ENCODE results near the gene MRPS34.

The MRPS34 gene

DNA sequence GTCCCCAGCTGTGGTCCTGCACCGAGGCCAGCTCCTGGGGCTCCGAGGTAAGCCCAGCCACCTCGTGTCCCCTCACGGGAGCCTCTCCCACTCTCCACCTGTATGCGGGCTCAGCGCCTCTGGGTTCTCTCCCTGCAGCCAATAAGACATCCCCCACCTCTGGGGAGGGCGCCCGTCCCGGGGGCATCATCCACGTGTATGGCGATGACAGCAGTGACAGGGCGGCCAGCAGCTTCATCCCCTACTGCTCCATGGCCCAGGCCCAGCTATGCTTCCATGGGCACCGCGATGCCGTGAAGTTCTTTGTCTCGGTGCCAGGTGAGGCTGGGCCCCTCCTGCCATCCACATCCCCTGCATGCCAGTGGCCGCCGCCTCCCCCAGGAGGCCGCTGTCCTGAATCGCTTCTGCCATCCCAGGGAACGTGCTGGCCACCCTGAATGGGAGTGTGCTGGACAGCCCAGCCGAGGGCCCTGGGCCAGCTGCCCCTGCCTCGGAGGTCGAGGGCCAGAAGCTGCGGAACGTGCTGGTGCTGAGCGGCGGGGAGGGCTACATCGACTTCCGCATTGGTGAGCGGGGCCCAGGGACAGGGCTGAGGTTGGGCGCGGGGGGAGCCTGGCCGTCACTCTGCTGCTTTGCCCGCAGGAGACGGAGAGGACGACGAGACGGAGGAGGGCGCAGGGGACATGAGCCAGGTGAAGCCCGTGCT, 4.7 kb downstream of the MRPS34 start:
- Histone ChIP-seq H3K27ac (ENCODE audit: insufficient read depth in 1 of 2, low read depth in 1 of 2, low read length in 2 of 2, poor library complexity in 1 of 2, severe bottlenecking in 2 of 2) (no peak overlapping the region), H3K36me3 (ENCODE audit: control insufficient read depth in 4 of 4, insufficient read depth in 4 of 4, low read length in 3 of 4) (peaks cover 7 to 75% (median 37%) of the 10 kb centered on the region in 4 experiments), H3K4me1 (ENCODE audit: control extremely low read depth in 1 of 4, control insufficient read depth in 4 of 4, insufficient read depth in 4 of 4, low read length in 3 of 4) (peaks cover 0 to 21% (median 19%) of the 10 kb centered on the region in 4 experiments), H3K9me3 (ENCODE audit: control extremely low read depth in 1 of 5, control insufficient read depth in 4 of 5, insufficient read depth in 2 of 5, low read depth in 1 of 5, low read length in 4 of 5) (no peaks in the 10 kb centered on the region), H3K4me3 (ENCODE audit: control insufficient read depth in 1 of 7, extremely low read depth in 1 of 7, insufficient read depth in 4 of 7, low read depth in 2 of 7, low read length in 6 of 7) (no peak overlapping the region), H3K27me3 (replicated peaks in 2 of 5; ENCODE audit: control insufficient read depth in 4 of 5, insufficient read depth in 5 of 5, low read length in 4 of 5) (no peaks in the 10 kb centered on the region)
- DNase-seq, result no peak
- POLR2A ChIA-PET, result no interaction called here
- CTCF ChIA-PET, result no interaction called here
- WGBS (ENCODE audit: insufficient coverage), result 96% methylated on average over 31 of the region's 41 CpGs

DNA sequence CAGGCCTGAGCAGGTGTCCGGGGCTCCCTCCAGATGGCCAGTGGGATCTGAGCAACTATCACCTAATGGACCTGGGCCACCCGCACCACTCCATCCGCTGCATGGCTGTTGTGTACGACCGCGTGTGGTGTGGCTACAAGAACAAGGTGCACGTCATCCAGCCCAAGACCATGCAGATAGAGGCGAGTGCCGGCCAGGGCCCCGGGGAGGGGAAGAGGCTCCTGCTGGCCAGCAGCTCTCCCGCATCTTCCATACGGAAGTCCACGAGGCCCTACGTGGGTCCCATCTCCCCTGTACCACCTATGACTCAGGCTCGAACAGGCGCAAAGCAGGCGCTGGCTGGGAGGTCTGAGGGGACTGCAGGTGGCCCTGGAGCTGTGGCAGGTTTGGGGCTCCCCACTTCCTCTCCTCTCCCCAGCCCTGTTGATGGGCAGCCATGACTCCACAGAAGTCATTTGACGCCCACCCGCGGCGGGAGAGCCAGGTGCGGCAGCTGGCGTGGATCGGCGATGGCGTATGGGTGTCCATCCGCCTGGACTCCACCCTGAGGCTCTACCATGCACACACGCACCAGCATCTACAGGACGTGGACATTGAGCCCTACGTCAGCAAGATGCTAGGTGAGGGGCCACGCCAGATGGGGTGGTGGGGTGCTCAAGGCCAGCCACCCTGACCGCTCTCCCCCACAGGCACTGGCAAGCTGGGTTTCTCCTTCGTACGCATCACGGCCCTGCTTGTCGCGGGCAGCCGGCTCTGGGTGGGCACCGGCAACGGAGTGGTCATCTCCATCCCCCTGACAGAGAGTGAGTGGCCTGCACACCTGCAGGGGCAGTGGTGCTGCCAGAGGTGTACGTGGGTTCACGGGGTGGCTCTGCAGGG, 5.6 kb downstream of the MRPS34 start:
- peaks cover 7 to 83% (median 45%) of the 10 kb centered on the region in 4 experiments for H3K36me3 ChIP-seq (ENCODE audit: control insufficient read depth in 4 of 4, insufficient read depth in 4 of 4, low read length in 3 of 4)
- DNase-seq, result no peak
- ChIA-PET CTCF (no interaction called here), POLR2A (no interaction called here)
- no peaks in the 10 kb centered on the region for H3K27me3 ChIP-seq (replicated peaks in 2 of 5; ENCODE audit: control insufficient read depth in 4 of 5, insufficient read depth in 5 of 5, low read length in 4 of 5)
- peaks cover 0 to 18% (median 16%) of the 10 kb centered on the region in 4 experiments for H3K4me1 ChIP-seq (ENCODE audit: control extremely low read depth in 1 of 4, control insufficient read depth in 4 of 4, insufficient read depth in 4 of 4, low read length in 3 of 4)
- 96% methylated on average over 38 of the region's 42 CpGs for WGBS (ENCODE audit: insufficient coverage)
- H3K4me3 ChIP-seq (ENCODE audit: control insufficient read depth in 1 of 7, extremely low read depth in 1 of 7, insufficient read depth in 4 of 7, low read depth in 2 of 7, low read length in 6 of 7), result no peak overlapping the region
- no peak overlapping the region for H3K27ac ChIP-seq (ENCODE audit: insufficient read depth in 1 of 2, low read depth in 1 of 2, low read length in 2 of 2, poor library complexity in 1 of 2, severe bottlenecking in 2 of 2)
- H3K9me3 ChIP-seq (ENCODE audit: control extremely low read depth in 1 of 5, control insufficient read depth in 4 of 5, insufficient read depth in 2 of 5, low read depth in 1 of 5, low read length in 4 of 5), result no peaks in the 10 kb centered on the region

DNA sequence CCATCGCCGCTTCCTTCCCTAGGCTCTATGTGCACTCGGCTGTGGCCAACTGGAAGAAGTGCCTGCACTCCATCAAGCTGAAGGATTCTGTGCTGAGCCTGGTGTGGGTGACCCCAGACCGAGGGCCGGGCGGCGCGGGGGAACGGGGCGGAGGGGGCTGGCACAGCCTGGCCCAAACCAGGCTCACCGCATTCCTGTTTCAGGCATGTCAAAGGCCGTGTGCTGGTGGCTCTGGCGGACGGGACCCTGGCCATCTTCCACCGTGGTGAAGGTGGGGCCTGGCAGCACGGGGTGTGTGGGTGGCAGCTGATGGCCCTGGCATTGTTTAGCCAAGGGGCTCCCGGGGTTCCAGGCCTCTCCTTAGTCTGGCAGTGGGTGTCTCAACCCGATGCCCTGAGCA, 6.2 kb downstream of the MRPS34 start:
- POLR2A ChIA-PET, result no interaction called here
- Histone ChIP-seq H3K27ac (ENCODE audit: insufficient read depth in 1 of 2, low read depth in 1 of 2, low read length in 2 of 2, poor library complexity in 1 of 2, severe bottlenecking in 2 of 2) (no peak overlapping the region), H3K9me3 (ENCODE audit: control extremely low read depth in 1 of 5, control insufficient read depth in 4 of 5, insufficient read depth in 2 of 5, low read depth in 1 of 5, low read length in 4 of 5) (no peaks in the 10 kb centered on the region), H3K4me1 (ENCODE audit: control extremely low read depth in 1 of 4, control insufficient read depth in 4 of 4, insufficient read depth in 4 of 4, low read length in 3 of 4) (peaks cover 0 to 11% (median 10%) of the 10 kb centered on the region in 4 experiments), H3K36me3 (ENCODE audit: control insufficient read depth in 4 of 4, insufficient read depth in 4 of 4, low read length in 3 of 4) (peaks cover 7 to 87% (median 51%) of the 10 kb centered on the region in 4 experiments), H3K4me3 (ENCODE audit: control insufficient read depth in 1 of 7, extremely low read depth in 1 of 7, insufficient read depth in 4 of 7, low read depth in 2 of 7, low read length in 6 of 7) (no peak overlapping the region), H3K27me3 (replicated peaks in 2 of 5; ENCODE audit: control insufficient read depth in 4 of 5, insufficient read depth in 5 of 5, low read length in 4 of 5) (no peaks in the 10 kb centered on the region)
- WGBS (ENCODE audit: insufficient coverage), result 98% methylated on average over 9 of the region's 18 CpGs
- CTCF ChIA-PET, result no interaction called here
- no peak for DNase-seq

DNA sequence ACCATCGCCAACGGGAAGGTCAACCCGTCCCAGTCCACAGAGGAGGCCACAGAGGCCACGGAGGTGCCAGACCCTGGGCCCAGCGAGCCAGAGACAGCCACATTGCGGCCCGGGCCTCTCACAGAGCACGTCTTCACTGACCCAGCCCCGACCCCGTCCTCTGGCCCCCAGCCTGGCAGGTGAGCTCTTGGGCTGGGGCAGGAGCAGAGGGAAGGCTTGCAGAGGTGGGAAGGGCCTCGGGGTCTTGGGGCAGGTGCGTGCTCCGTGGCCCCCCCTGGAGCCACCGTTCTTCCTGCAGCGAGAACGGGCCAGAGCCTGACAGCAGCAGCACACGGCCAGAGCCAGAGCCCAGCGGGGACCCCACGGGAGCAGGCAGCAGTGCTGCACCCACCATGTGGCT, 6.7 kb downstream of the MRPS34 start:
- Histone ChIP-seq H3K27me3 (replicated peaks in 2 of 5; ENCODE audit: control insufficient read depth in 4 of 5, insufficient read depth in 5 of 5, low read length in 4 of 5) (no peaks in the 10 kb centered on the region), H3K4me1 (ENCODE audit: control extremely low read depth in 1 of 4, control insufficient read depth in 4 of 4, insufficient read depth in 4 of 4, low read length in 3 of 4) (peaks cover 0 to 10% (median 8%) of the 10 kb centered on the region in 4 experiments), H3K27ac (ENCODE audit: insufficient read depth in 1 of 2, low read depth in 1 of 2, low read length in 2 of 2, poor library complexity in 1 of 2, severe bottlenecking in 2 of 2) (no peak overlapping the region), H3K9me3 (ENCODE audit: control extremely low read depth in 1 of 5, control insufficient read depth in 4 of 5, insufficient read depth in 2 of 5, low read depth in 1 of 5, low read length in 4 of 5) (no peaks in the 10 kb centered on the region), H3K36me3 (ENCODE audit: control insufficient read depth in 4 of 4, insufficient read depth in 4 of 4, low read length in 3 of 4) (peaks cover 7 to 88% (median 53%) of the 10 kb centered on the region in 4 experiments), H3K4me3 (ENCODE audit: control insufficient read depth in 1 of 7, extremely low read depth in 1 of 7, insufficient read depth in 4 of 7, low read depth in 2 of 7, low read length in 6 of 7) (no peak overlapping the region)
- CTCF ChIA-PET, result no interaction called here
- DNase-seq, result no peak
- POLR2A ChIA-PET, result interaction anchor here (0.6 kb wide), 1 partner anchor 11 kb away, joined by 3 read pairs; no protein-coding TSS in a partner anchor
- WGBS (ENCODE audit: insufficient coverage), result 100% methylated on average over 18 of the region's 19 CpGs

DNA sequence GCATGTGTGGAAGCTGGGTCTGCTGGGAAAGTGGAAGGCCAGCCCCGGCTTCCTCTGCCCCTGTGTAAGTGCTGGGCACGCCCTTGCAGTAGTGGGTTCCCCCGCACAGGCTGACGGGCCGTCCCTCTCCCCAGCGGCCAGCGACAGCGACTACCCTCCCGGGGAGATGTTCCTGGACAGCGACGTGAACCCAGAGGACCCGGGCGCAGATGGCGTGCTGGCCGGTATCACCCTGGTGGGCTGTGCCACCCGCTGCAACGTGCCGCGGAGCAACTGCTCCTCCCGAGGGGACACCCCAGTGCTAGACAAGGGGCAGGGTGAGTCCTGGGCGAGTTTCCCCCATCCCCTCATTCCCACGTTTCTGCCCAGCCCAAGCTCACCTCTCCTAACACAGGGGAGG, 7.1 kb downstream of the MRPS34 start:
- Histone ChIP-seq H3K27me3 (replicated peaks in 2 of 5; ENCODE audit: control insufficient read depth in 4 of 5, insufficient read depth in 5 of 5, low read length in 4 of 5) (no peaks in the 10 kb centered on the region), H3K4me1 (ENCODE audit: control extremely low read depth in 1 of 4, control insufficient read depth in 4 of 4, insufficient read depth in 4 of 4, low read length in 3 of 4) (peaks cover 0 to 9% (median 7%) of the 10 kb centered on the region in 4 experiments), H3K27ac (ENCODE audit: insufficient read depth in 1 of 2, low read depth in 1 of 2, low read length in 2 of 2, poor library complexity in 1 of 2, severe bottlenecking in 2 of 2) (no peak overlapping the region), H3K4me3 (ENCODE audit: control insufficient read depth in 1 of 7, extremely low read depth in 1 of 7, insufficient read depth in 4 of 7, low read depth in 2 of 7, low read length in 6 of 7) (no peak overlapping the region), H3K36me3 (ENCODE audit: control insufficient read depth in 4 of 4, insufficient read depth in 4 of 4, low read length in 3 of 4) (peaks cover 7 to 91% (median 55%) of the 10 kb centered on the region in 4 experiments), H3K9me3 (ENCODE audit: control extremely low read depth in 1 of 5, control insufficient read depth in 4 of 5, insufficient read depth in 2 of 5, low read depth in 1 of 5, low read length in 4 of 5) (no peaks in the 10 kb centered on the region)
- DNase-seq, result no peak
- WGBS (ENCODE audit: insufficient coverage), result 93% methylated on average over 20 of the region's 22 CpGs
- ChIA-PET CTCF (no interaction called here), POLR2A (interaction anchor here (0.6 kb wide), 1 partner anchor 12 kb away, joined by 3 read pairs; no protein-coding TSS in a partner anchor)

DNA sequence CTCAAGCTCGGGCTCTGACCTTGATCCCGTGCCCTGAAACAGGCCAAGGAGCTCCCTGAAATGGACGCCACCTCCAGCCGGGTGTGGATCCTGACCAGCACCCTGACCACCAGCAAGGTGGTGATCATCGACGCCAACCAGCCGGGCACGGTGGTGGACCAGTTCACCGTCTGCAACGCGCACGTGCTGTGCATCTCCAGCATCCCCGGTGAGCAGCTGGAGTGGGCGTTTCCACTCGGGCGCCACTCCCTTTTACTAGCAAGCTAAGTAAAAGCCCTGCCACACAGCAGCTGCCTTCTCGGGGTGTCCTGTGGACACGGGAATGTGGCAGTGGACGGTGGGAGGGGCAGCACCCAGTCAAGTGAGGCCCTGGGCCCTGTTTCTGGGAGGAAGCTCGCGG, 8.0 kb downstream of the MRPS34 start:
- Histone ChIP-seq H3K9me3 (ENCODE audit: control extremely low read depth in 1 of 5, control insufficient read depth in 4 of 5, insufficient read depth in 2 of 5, low read depth in 1 of 5, low read length in 4 of 5) (no peaks in the 10 kb centered on the region), H3K4me3 (ENCODE audit: control insufficient read depth in 1 of 7, extremely low read depth in 1 of 7, insufficient read depth in 4 of 7, low read depth in 2 of 7, low read length in 6 of 7) (no peak overlapping the region), H3K27ac (ENCODE audit: insufficient read depth in 1 of 2, low read depth in 1 of 2, low read length in 2 of 2, poor library complexity in 1 of 2, severe bottlenecking in 2 of 2) (no peak overlapping the region), H3K4me1 (ENCODE audit: control extremely low read depth in 1 of 4, control insufficient read depth in 4 of 4, insufficient read depth in 4 of 4, low read length in 3 of 4) (peaks cover 0 to under 1% (median 0%) of the 10 kb centered on the region in 4 experiments), H3K36me3 (ENCODE audit: control insufficient read depth in 4 of 4, insufficient read depth in 4 of 4, low read length in 3 of 4) (peaks cover 7 to 91% (median 62%) of the 10 kb centered on the region in 4 experiments), H3K27me3 (replicated peaks in 2 of 5; ENCODE audit: control insufficient read depth in 4 of 5, insufficient read depth in 5 of 5, low read length in 4 of 5) (no peaks in the 10 kb centered on the region)
- no peak for DNase-seq
- WGBS (ENCODE audit: insufficient coverage), result 99% methylated on average over 18 of the region's 21 CpGs
- CTCF ChIA-PET, result interaction anchor here (0.8 to 1.4 kb wide), 4 partner anchors 11 to 178 kb away, joined by 3 to 4 read pairs (median 3); partner anchors contain the start of gene MSRB1
- POLR2A ChIA-PET, result no interaction called here
